Activated T-cell treated with anti-CD3 and anti-CD28 coated beads for 1 hour (primary cell): ENCODE data around the gene SVOP.
"Not testable (repeated sequence)": the region's sequence is repeated elsewhere in the genome, so short reads cannot be mapped to it uniquely, and the experiment has no call there.

ENCODE experiments used
- DNase-seq: peaks from one replicate; pipeline ENCODE4 v3.0.0-alpha.2; 2020; ENCODE audit warnings: low read depth

Gene SVOP

DNA sequence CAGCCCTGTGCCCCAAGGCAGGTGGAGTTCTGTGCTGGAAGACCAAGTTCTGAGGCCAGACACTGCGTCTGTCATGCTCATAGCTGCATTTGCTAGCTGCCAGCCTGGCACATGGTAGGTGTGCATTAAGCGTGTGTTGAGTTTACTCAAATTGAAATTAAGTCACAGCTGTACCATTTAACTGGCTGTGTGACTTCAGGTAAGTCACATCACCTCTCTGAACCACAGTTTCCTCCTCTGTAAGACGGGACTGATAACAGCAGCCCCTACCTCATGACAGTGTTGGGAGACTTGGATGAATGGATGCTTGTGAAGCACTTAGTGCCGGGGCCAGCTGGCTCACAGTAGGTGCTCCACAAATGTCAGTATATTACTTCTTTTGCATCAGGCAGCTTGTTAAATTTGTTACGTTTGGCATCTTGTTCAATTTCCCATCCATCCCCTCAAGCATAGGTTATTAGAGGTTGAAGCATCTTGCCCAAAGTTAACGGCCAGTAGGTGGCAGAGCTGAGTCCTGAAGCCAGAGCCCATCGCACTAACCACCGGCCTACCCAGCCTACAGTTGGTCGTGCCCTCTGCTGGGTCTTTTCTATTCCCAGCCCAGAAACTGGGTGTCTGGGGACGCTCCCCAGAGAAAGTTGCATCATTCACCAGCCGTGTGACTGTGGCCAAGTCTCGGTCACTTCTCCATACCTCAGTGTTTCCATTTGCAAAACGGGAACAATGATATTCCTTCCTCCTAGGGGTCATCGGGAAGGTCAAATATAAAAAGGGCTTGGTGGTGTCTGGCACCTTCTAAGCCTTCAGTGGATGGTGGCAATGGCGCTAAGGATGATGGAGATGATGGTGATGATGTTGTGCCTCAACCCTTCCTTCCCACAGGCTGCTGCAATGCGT, 136.5 kb downstream of the SVOP start:
- peak; percentile 57 for DNase-seq

DNA sequence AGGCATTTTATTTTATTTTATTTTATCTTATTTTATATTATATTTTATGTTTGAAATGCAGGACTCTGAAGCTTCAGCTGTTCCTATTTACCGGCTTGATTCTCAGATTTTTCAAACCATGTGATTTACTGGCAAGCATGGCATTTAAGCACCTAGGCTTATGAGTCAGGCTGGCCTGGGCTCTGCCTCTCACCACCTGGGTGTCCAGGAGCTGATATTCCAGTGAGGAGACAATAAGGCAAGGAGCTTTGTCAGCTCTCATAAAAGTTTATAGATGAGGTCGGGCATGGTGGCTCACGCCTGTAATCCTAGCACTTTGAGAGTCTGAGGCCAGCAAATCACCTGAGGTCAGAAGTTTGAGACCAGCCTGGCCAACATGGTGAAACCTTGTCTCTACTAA, 138.9 kb downstream of the SVOP start:
- DNase-seq = no peak

GRCh38 chr12:108879615-108880254, 141.1 kb downstream of the SVOP start, which contains the start of gene DAO:
DAO (plus strand) TSS chr12:108880092; CDS start chr12:108885007, 4,915 bp downstream.
- no peak for DNase-seq

DNA sequence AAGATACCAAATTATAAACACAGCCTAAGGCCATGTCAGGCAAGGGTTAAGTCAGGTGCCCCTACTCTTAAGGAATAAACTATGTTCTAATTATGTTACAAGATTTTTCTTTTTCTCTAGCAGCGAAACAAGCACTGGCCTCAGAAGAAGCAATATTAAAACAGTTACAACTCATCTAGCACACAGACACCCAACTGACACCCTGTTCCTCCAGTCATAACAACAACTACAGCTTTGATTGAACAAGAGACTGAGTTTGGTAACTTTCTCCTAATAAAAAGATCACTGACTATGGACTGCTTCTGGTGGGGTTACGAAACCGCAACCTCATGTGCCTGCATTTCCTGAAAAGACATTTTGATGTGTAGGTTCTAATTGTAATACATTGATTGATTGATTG, 144.3 kb downstream of the SVOP start:
- no peak for DNase-seq

GRCh38 chr12:108875682-108876361, 145.0 kb downstream of the SVOP start:
- no peak for DNase-seq

- DNase-seq = no peak
Observed at GRCh38 chr12:108875280-108875679, 145.6 kb downstream of the SVOP start.

DNA sequence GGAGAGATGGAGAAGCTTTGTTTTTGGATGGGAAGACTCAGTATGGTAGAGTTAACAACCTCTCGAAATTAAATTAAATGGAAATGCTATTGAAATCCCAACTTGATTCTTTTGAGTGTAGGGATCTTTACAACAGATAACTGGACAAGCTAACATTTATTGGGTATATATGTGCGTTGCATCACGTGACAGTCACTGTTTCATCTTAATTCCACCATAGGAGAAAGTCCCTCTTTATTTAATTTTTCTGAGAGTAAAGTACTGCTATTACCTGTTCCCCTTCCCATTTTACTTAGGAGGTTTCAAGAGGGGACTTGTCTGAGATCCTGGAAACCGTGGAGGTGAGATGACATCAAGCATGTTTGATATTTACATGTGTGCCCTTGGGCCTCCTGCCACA, 152.1 kb downstream of the SVOP start:
- no peak for DNase-seq

GRCh38 chr12:108866083-108866482, 154.8 kb downstream of the SVOP start:
- DNase-seq = not testable (repeated sequence)

GRCh38 chr12:108865169-108865568, 155.7 kb downstream of the SVOP start:
- no peak for DNase-seq

DNA sequence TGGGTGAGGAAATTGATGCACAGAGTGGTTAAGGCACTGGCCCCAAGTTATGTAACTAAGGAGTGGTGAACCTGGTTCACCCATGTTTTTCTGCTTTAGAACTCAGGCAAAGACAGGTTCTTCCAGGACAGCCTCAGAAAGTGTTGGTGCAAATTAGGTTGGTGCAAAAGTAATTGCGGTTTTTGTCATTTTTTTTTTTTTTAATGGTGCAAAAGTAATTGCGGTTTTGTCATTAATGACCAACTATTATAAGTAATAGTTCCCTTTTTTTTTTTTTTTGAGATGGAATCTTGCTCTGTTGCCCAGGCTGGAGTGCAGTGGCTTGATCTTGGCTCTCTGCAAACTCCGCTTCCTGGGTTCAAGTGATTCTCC, 158.3 kb downstream of the SVOP start:
- DNase-seq = no peak

DNA sequence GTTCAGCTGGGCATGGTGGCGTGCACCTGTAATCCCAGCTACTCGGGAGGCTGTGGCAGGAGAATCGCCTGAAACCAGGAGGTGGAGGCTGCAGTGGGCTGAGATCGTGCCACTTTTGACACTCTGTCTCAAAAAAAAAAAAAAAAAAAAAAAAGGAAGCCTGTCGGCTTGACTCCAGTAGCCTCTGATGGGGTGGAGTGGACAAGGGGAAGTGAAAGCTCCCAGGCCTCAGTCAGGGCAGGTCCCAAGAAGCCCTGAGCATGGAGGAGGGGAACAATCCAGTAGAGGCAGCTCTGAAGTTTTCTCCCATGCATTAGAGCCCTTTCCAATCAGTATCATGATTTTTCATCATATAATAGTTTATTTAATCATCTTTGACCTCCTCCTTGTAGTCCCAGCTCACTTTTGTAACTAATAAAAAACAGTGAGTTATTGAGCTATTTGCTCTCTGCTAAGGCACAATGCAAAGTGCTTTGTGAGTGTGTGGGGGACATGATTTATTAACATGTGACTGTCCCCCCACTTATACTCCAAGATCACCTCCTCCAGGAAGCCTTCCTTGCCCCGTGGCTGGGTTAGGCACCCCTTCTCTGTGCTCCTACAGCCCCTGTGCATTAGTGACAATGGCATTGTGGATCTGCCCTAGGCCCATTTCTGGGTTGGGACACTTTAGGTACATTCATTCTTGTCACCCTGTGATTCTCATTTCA, 158.8 kb downstream of the SVOP start:
- DNase-seq = no peak

- no peak for DNase-seq
Observed at GRCh38 chr12:108860443-108860842, 160.4 kb downstream of the SVOP start.

DNA sequence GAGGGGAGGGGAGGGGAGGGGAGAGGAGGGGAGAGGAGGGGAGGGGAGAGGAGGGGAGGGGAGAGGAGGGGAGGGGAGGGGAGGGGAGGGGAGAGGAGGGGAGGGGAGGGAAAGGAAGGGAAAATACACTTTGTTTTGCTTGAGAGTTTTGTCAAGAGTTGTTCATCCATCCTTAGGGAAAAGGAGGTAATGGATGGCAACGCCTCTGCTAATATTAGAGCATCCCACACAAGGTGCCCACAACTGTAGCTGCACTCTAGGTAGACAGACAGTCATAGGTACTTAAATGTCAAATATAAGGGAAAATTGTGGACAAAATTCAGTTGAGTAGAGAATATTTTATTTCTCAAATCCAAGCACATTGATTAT, 161.0 kb downstream of the SVOP start:
- DNase-seq = no peak

- not testable (repeated sequence) for DNase-seq
Observed at GRCh38 chr12:108859141-108859922, 161.5 kb downstream of the SVOP start.

DNA sequence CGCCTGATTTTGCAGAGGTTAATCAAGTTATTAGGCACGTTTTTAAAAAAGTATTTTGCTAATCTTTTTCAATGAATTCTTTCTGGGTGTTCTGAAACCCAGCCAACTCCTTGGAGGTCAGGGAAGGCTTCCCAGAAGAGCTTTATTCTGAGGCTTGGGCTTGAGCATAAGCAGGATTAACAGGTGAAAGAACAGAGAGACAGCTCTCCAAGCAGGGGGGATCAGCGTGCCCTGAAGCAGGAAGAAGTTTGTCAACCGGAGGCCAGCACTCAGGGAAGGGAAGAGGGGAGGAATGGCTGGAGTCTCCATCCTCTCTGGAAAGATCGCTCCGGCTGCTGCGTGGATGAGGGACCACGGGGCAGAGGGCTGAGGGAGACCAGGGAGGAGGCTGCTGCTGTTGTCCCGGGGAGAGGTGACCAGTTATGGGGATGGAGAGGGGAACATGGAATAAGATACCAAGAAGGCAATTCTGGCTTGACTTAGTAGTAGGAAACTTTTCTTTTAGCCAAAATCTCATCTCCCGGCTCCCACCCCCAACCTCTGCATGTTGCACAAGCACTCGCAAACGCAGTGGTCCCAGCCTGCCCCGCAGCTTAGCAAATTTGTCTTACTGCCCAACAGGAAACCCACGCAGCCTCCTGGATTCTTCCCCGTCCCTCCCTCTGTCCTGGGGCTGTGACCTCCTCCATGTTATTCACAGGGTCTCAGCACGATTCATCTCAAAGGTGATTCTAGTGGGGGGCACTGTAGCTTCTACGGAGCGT, 162.4 kb downstream of the SVOP start:
- DNase-seq = no peak
